ENCODE results near the gene DGKD.

The DGKD gene

GRCh38 chr2:233412405-233412804 lies 58.1 kb downstream of the DGKD start:
- no peak for DNase-seq (ENCODE audit: low read depth in 2 of 2)

- DNase-seq (ENCODE audit: low read depth in 2 of 2), result no peak
Observed at GRCh38 chr2:233413046-233413445, 58.8 kb downstream of the DGKD start.

GRCh38 chr2:233413559-233414272 lies 59.4 kb downstream of the DGKD start:
- DNase-seq (ENCODE audit: low read depth in 2 of 2), result no peak

- DNase-seq (ENCODE audit: low read depth in 2 of 2), result no peak
Observed at GRCh38 chr2:233414273-233414654, 60.0 kb downstream of the DGKD start.

GRCh38 chr2:233414777-233415570 lies 60.7 kb downstream of the DGKD start:
- DNase-seq (ENCODE audit: low read depth in 2 of 2), result no peak

GRCh38 chr2:233416199-233416598 lies 61.9 kb downstream of the DGKD start:
- DNase-seq (ENCODE audit: low read depth in 2 of 2), result no peak

- no peak for DNase-seq (ENCODE audit: low read depth in 2 of 2)
Observed at GRCh38 chr2:233416706-233417105, 62.4 kb downstream of the DGKD start.

GRCh38 chr2:233417282-233417681 lies 63.0 kb downstream of the DGKD start:
- DNase-seq (ENCODE audit: low read depth in 2 of 2), result no peak

GRCh38 chr2:233418052-233418760 lies 63.9 kb downstream of the DGKD start:
- no peak for DNase-seq (ENCODE audit: low read depth in 2 of 2)

GRCh38 chr2:233418761-233419546 lies 64.7 kb downstream of the DGKD start:
- no peak for DNase-seq (ENCODE audit: low read depth in 2 of 2)

GRCh38 chr2:233419602-233420391 lies 65.5 kb downstream of the DGKD start:
- DNase-seq (ENCODE audit: low read depth in 2 of 2), result no peak

- DNase-seq (ENCODE audit: low read depth in 2 of 2), result no peak
Observed at GRCh38 chr2:233421091-233421816, 67.0 kb downstream of the DGKD start.

- no peak for DNase-seq (ENCODE audit: low read depth in 2 of 2)
Observed at GRCh38 chr2:233422050-233422639, 67.9 kb downstream of the DGKD start.

GRCh38 chr2:233422649-233423551 lies 68.6 kb downstream of the DGKD start:
- DNase-seq (ENCODE audit: low read depth in 2 of 2), result no peak

GRCh38 chr2:233423552-233423860 lies 69.2 kb downstream of the DGKD start:
- no peak for DNase-seq (ENCODE audit: low read depth in 2 of 2)

GRCh38 chr2:233424154-233424951 lies 70.1 kb downstream of the DGKD start:
- no peak for DNase-seq (ENCODE audit: low read depth in 2 of 2)

- peak; percentile 38 to 39 for DNase-seq (ENCODE audit: low read depth in 2 of 2)
Observed at GRCh38 chr2:233426619-233427342, 72.5 kb downstream of the DGKD start.

GRCh38 chr2:233428008-233428407 lies 73.7 kb downstream of the DGKD start:
- no peak for DNase-seq (ENCODE audit: low read depth in 2 of 2)
